ENCODE data around the gene HEMGN. TPM values are rescaled to one million over a fixed set of nuclear protein-coding genes. Genes with fewer than 3 reads are reported as not detected.
"Not testable (repeated sequence)": the region's sequence is repeated elsewhere in the genome, so short reads cannot be mapped to it uniquely, and the experiment has no call there.

The HEMGN gene
- total and polyA plus RNA-seq, 2 of the 13 experiments (the other 11 are each of a cell fraction or from before 2014, with no cell fraction given) = not detected

GRCh38 chr9:97978371-97979130 is 40.6 kb upstream of the HEMGN start:
- in situ Hi-C loops (cut with HindIII; ENCODE audit: extremely low pct_ligation_motif_present, low pct_unique_long_range_greater_than_20kb) = no loop called here
- BruUV-seq (replicated peaks) = no TSS peak
- Histone ChIP-seq H3K4me1 (ENCODE audit: insufficient read depth, low read length) (peaks cover 21% of the 10 kb centered on the region), H3K79me2 (ENCODE audit: insufficient read depth, low read length) (peaks cover 3% of the 10 kb centered on the region), H4K20me1 (ENCODE audit: insufficient read depth, low read length) (no peaks in the 10 kb centered on the region), H3K9ac (ENCODE audit: insufficient read depth, low read depth, low read length) (no peak overlapping the region), H3K9me3 (ENCODE audit: low read length) (no peaks in the 10 kb centered on the region), H3K36me3 (replicated peaks in 1 of 2; ENCODE audit: control insufficient read depth in 1 of 2, insufficient read depth in 2 of 2, low read length in 2 of 2) (no peaks in the 10 kb centered on the region), H3K27me3 (ENCODE audit: control insufficient read depth in 1 of 2, insufficient read depth in 2 of 2, low read length in 2 of 2) (no peaks in the 10 kb centered on the region; a peak in 2 of 5 replicates), H3K27ac (ENCODE audit: extremely low read length, insufficient read depth, low read length) (no peak overlapping the region), H3K4me3 (replicated peaks in 1 of 3; ENCODE audit: insufficient read depth in 1 of 3, low read depth in 2 of 3, low read length in 3 of 3) (no peak overlapping the region), H2AFZ (ENCODE audit: low read length) (no peak overlapping the region), H3K4me2 (ENCODE audit: low read depth, low read length) (no peak overlapping the region)
- ChIA-PET CTCF (ENCODE audit: low intra/inter-chr PET ratio, low total read pairs) (no interaction called here), POLR2A (interaction anchor here (1.5 kb wide), 1 partner anchor 56 kb away, joined by 6 read pairs; the partner anchor contains the start of gene TRMO)
- no peak for FAIRE-seq
- 83% methylated on average over 2 of the region's 3 CpGs for WGBS (ENCODE audit: low lambda C conversion rate)
- intact Hi-C loops (cut with micrococcal nuclease; ENCODE audit: unreplicated experiment) = no loop called here
- TF ChIP-seq ZMAT3 (CRISPR knock-in tag; conservative IDR thresholded peaks at IDR 0.05) = no peak
- TF ChIP-seq, protein P1, sequence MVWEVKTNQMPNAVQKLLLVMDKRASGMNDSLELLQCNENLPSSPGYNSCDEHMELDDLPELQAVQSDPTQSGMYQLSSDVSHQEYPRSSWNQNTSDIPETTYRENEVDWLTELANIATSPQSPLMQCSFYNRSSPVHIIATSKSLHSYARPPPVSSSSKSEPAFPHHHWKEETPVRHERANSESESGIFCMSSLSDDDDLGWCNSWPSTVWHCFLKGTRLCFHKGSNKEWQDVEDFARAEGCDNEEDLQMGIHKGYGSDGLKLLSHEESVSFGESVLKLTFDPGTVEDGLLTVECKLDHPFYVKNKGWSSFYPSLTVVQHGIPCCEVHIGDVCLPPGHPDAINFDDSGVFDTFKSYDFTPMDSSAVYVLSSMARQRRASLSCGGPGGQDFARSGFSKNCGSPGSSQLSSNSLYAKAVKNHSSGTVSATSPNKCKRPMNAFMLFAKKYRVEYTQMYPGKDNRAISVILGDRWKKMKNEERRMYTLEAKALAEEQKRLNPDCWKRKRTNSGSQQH (CRISPR knock-in tag; IDR thresholded peaks at IDR 0.05; ENCODE audit: low read depth) = no peak
- no peak for TF ChIP-seq ZNF83 (CRISPR knock-in tag; IDR thresholded peaks at IDR 0.05; ENCODE audit: borderline replicate concordance)
- TF ChIP-seq ZNF513 (CRISPR knock-in tag; conservative IDR thresholded peaks at IDR 0.05) = no peak
- TF ChIP-seq, protein P2, sequence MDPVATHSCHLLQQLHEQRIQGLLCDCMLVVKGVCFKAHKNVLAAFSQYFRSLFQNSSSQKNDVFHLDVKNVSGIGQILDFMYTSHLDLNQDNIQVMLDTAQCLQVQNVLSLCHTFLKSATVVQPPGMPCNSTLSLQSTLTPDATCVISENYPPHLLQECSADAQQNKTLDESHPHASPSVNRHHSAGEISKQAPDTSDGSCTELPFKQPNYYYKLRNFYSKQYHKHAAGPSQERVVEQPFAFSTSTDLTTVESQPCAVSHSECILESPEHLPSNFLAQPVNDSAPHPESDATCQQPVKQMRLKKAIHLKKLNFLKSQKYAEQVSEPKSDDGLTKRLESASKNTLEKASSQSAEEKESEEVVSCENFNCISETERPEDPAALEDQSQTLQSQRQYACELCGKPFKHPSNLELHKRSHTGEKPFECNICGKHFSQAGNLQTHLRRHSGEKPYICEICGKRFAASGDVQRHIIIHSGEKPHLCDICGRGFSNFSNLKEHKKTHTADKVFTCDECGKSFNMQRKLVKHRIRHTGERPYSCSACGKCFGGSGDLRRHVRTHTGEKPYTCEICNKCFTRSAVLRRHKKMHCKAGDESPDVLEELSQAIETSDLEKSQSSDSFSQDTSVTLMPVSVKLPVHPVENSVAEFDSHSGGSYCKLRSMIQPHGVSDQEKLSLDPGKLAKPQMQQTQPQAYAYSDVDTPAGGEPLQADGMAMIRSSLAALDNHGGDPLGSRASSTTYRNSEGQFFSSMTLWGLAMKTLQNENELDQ (CRISPR knock-in tag; IDR thresholded peaks at IDR 0.05; ENCODE audit: borderline replicate concordance) = no peak
- no peak for TF ChIP-seq ZNF550 (CRISPR knock-in tag; IDR thresholded peaks at IDR 0.05; ENCODE audit: borderline replicate concordance)
- TF ChIP-seq CEBPB (IDR thresholded peaks at IDR 0.05; ENCODE audit: borderline replicate concordance, low read depth, low read length) = no peak
- TF ChIP-seq, protein P3, sequence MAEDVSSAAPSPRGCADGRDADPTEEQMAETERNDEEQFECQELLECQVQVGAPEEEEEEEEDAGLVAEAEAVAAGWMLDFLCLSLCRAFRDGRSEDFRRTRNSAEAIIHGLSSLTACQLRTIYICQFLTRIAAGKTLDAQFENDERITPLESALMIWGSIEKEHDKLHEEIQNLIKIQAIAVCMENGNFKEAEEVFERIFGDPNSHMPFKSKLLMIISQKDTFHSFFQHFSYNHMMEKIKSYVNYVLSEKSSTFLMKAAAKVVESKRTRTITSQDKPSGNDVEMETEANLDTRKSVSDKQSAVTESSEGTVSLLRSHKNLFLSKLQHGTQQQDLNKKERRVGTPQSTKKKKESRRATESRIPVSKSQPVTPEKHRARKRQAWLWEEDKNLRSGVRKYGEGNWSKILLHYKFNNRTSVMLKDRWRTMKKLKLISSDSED (CRISPR knock-in tag; IDR thresholded peaks at IDR 0.05) = no peak
- ATAC-seq = no peak
- no peak for DNase-seq (ENCODE audit: low spot score)

DNA sequence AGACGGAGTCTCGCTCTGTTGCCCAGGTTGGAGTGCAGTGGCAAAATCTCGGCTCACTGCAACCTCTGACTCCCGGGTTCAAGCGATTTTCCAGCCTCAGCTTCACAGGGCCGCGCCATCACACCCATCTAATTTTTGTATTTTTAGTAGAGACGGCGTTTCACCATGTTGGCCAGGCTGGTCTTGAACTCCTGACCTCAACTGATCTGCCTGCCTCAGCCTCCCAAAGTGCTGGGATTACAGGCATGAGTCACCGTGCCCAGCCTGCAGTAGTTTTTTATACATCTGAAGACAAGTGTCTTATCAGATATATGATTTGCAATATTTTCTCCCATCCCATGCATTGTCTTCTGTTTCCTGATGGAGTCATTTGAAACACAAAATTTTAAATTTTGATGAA is 38.7 kb upstream of the HEMGN start:
- in situ Hi-C loops (cut with HindIII; ENCODE audit: extremely low pct_ligation_motif_present, low pct_unique_long_range_greater_than_20kb); ATAC-seq; H3K36me3 ChIP-seq (replicated peaks in 1 of 2; ENCODE audit: control insufficient read depth in 1 of 2, insufficient read depth in 2 of 2, low read length in 2 of 2); H4K20me1 ChIP-seq (ENCODE audit: insufficient read depth, low read length); POLR2A ChIA-PET; H2AFZ ChIP-seq (ENCODE audit: low read length); H3K9me3 ChIP-seq (ENCODE audit: low read length); H3K9ac ChIP-seq (ENCODE audit: insufficient read depth, low read depth, low read length); H3K4me2 ChIP-seq (ENCODE audit: low read depth, low read length); FAIRE-seq; H3K27ac ChIP-seq (ENCODE audit: extremely low read length, insufficient read depth, low read length); intact Hi-C loops (cut with micrococcal nuclease; ENCODE audit: unreplicated experiment); CTCF ChIA-PET (ENCODE audit: low intra/inter-chr PET ratio, low total read pairs); H3K4me3 ChIP-seq (replicated peaks in 1 of 3; ENCODE audit: insufficient read depth in 1 of 3, low read depth in 2 of 3, low read length in 3 of 3); DNase-seq (ENCODE audit: low spot score); H3K79me2 ChIP-seq (ENCODE audit: insufficient read depth, low read length); BruUV-seq (replicated peaks); H3K27me3 ChIP-seq (ENCODE audit: control insufficient read depth in 1 of 2, insufficient read depth in 2 of 2, low read length in 2 of 2): not testable (repeated sequence)
- H3K4me1 ChIP-seq (ENCODE audit: insufficient read depth, low read length) = peaks cover 12% of the 10 kb centered on the region
- WGBS (ENCODE audit: low lambda C conversion rate) = 82% methylated on average over 10 of the region's 10 CpGs
